Ovary (tissue), 3 donors: Measurements from ENCODE around the gene TRPM4.

ENCODE experiments used
- CTCF ChIP-seq, 3 donors: fragments of 450-650 bp in 2 of 3; fragments of 200-600 bp in 1 of 3; IDR thresholded peaks; one replicate each; pipeline versions ENCODE4 v1.5.1 to v1.8.0; 2016 to 2022; ENCODE audit warnings: antibody characterized with exemption in 3 of 3, mild to moderate bottlenecking in 1 of 3
- POLR2A ChIP-seq: fragments of 450-650 bp; IDR thresholded peaks from one replicate; pipeline ENCODE4 v1.6.1; 2017; ENCODE audit warnings: antibody characterized with exemption, mild to moderate bottlenecking, moderate library complexity
- donor health status: DM: no; HTN: no; CAD: no.

- TF ChIP-seq CTCF (IDR thresholded peaks at IDR 0.05) (no peak), POLR2A (no peak)
Observed at GRCh38 chr19:49256691-49257090, 99.1 kb downstream of the TRPM4 start.
